HEK293 (cell line): ENCODE results near the gene WFDC1.

Source experiments
- CTCF ChIP-seq: fragments of 450-650 bp; formaldehyde crosslinking; IDR thresholded peaks from 2 replicates; pipeline ENCODE4 v1.5.1; 2016; ENCODE audit warnings: missing biosample characterization, missing genetic modification characterization
- HOXA7 ChIP-seq: sonication (generic); formaldehyde crosslinking; IDR thresholded peaks from 2 replicates; pipeline ENCODE4 v1.8.1; 2022; ENCODE audit warnings: missing genetic modification reagents, borderline replicate concordance
- KLF17 ChIP-seq: fragments of 450-650 bp; formaldehyde crosslinking; IDR thresholded peaks from 2 replicates; pipeline ENCODE4 v1.5.1; 2016; ENCODE audit warnings: missing biosample characterization, missing genetic modification characterization
- PBX3 ChIP-seq: sonication (generic); formaldehyde crosslinking; IDR thresholded peaks from 2 replicates; pipeline ENCODE4 v1.8.1; 2022; ENCODE audit warnings: mild to moderate bottlenecking, moderate library complexity, missing genetic modification reagents
- REST ChIP-seq: fragments of 450-650 bp; formaldehyde crosslinking; IDR thresholded peaks from 2 replicates; pipeline ENCODE4 v1.5.1; 2016; ENCODE audit warnings: missing biosample characterization, missing genetic modification characterization
- SALL2 ChIP-seq: fragments of 450-650 bp; formaldehyde crosslinking; IDR thresholded peaks from 2 replicates; pipeline ENCODE4 v1.5.0; 2017; ENCODE audit warnings: missing biosample characterization, mild to moderate bottlenecking, missing genetic modification characterization, borderline replicate concordance
- SP7 ChIP-seq: fragments of 450-650 bp; formaldehyde crosslinking; IDR thresholded peaks from 2 replicates; pipeline ENCODE4 v1.5.1; 2016; ENCODE audit warnings: missing biosample characterization, missing genetic modification characterization
- ZNF404 ChIP-seq: fragments of 450-650 bp; formaldehyde crosslinking; IDR thresholded peaks from 2 replicates; pipeline ENCODE4 v1.5.1; 2017; ENCODE audit warnings: missing biosample characterization, missing genetic modification characterization
- ZNF48 ChIP-seq: fragments of 450-650 bp; formaldehyde crosslinking; IDR thresholded peaks from 2 replicates; pipeline ENCODE4 v1.5.1; 2016; ENCODE audit warnings: missing biosample characterization, missing genetic modification characterization

- TF ChIP-seq CTCF (no peak), ZNF48 (tag by site-specific recombination) (no peak), ZNF404 (tag by site-specific recombination) (no peak), KLF17 (no peak), SP7 (tag by site-specific recombination) (no peak), REST (tag by site-specific recombination) (no peak), PBX3 (CRISPR knock-in tag) (no peak), HOXA7 (CRISPR knock-in tag) (no peak), SALL2 (tag by site-specific recombination) (no peak)
Observed at GRCh38 chr16:84306564-84306963, 11.9 kb downstream of the WFDC1 start.
